IMR-90 (cell line): ENCODE measurements around the gene RIPK1. TPM values are rescaled to one million over a fixed set of nuclear protein-coding genes. Genes with fewer than 3 reads are reported as not detected.

Experiments used
- ATAC-seq: fragments of 200-7000 bp; cut with Tn5 transposase; 2 replicates; pipeline ENCODE4 v1.9.1; 2020; ENCODE audit warnings: low read depth, mild to moderate bottlenecking, moderate library complexity
- BruUV-seq: library from RNA; stranded (reverse); fragments of 400-500 nt; replicated peaks from 2 replicates; lab custom pipeline; 2021; lab: Mats Ljungman, UMichigan
- CTCF ChIA-PET: fragments of 300-600 bp; formaldehyde crosslinking; extraction: SDS; loops from one replicate; lab custom pipeline; 2021; ENCODE audit warnings: antibody characterized with exemption; lab: Yijun Ruan, JAX
- POLR2A ChIA-PET: fragments of 300-600 bp; sonication (Branson Sonifier 250); formaldehyde crosslinking; loops from one replicate; lab custom pipeline; 2022; ENCODE audit warnings: antibody characterized with exemption; ENCODE audit not compliant: unreplicated experiment; lab: Charles Lee
- DNase-seq: peaks from one replicate; pipeline ENCODE4 v3.0.0; 2013
- H2AFZ ChIP-seq: replicated peaks from 2 replicates; pipeline ENCODE3; 2013; ENCODE audit warnings: low read length, mild to moderate bottlenecking; ENCODE audit not compliant: poor library complexity
- H2AK5ac ChIP-seq: 2 replicates; pipeline ENCODE4 v1.6.1; 2013; ENCODE audit warnings: low read depth, low read length, inconsistent platforms
- H2AK9ac ChIP-seq: replicated peaks from 2 replicates; pipeline ENCODE3; 2013; ENCODE audit warnings: mild to moderate bottlenecking, low read depth, low read length, moderate library complexity; ENCODE audit not compliant: poor library complexity
- H2BK120ac ChIP-seq: 2 replicates; pipeline ENCODE4 v1.6.1; 2013; ENCODE audit warnings: low read depth, low read length, inconsistent platforms
- H2BK15ac ChIP-seq: 3 replicates; pipeline ENCODE4 v1.6.1; 2013; ENCODE audit warnings: low read depth, low read length, inconsistent platforms
- H2BK20ac ChIP-seq: 2 replicates; pipeline ENCODE4 v1.6.1; 2013; ENCODE audit warnings: low read depth, mild to moderate bottlenecking, inconsistent platforms, low read length, moderate library complexity
- H2BK5ac ChIP-seq: 2 replicates; pipeline ENCODE4 v1.6.1; 2013; ENCODE audit warnings: mild to moderate bottlenecking, low read depth, low read length, inconsistent platforms; ENCODE audit not compliant: poor library complexity, severe bottlenecking
- H3K14ac ChIP-seq: replicated peaks from 2 replicates; pipeline ENCODE4 v1.6.1; 2013; ENCODE audit warnings: low read depth, low read length, inconsistent platforms
- H3K18ac ChIP-seq: 2 replicates; pipeline ENCODE4 v1.6.1; 2013; ENCODE audit warnings: low read depth, low read length, control low read depth
- H3K23ac ChIP-seq: 2 replicates; pipeline ENCODE4 v1.6.1; 2013; ENCODE audit warnings: low read depth, low read length, inconsistent platforms
- H3K27ac ChIP-seq: 2 replicates; pipeline ENCODE4 v1.5.1; 2013; ENCODE audit warnings: mild to moderate bottlenecking, control low read depth, low read length; ENCODE audit not compliant: insufficient read depth
- H3K27me3 ChIP-seq: 2 replicates; pipeline ENCODE4 v1.6.1; 2013; ENCODE audit warnings: low read length; ENCODE audit not compliant: control insufficient read depth, insufficient read depth
- H3K36me3 ChIP-seq: 2 replicates; pipeline ENCODE4 v1.6.1; 2013; ENCODE audit warnings: low read length, mixed read lengths; ENCODE audit not compliant: control insufficient read depth, insufficient read depth
- H3K4ac ChIP-seq: 2 replicates; pipeline ENCODE4 v1.6.1; 2013; ENCODE audit warnings: low read depth, low read length, inconsistent platforms
- H3K4me1 ChIP-seq: 2 replicates; pipeline ENCODE4 v1.6.1; 2013; ENCODE audit warnings: low read length, mixed read lengths; ENCODE audit not compliant: control insufficient read depth, insufficient read depth
- H3K4me2 ChIP-seq: 2 replicates; pipeline ENCODE4 v1.6.1; 2013; ENCODE audit warnings: low read depth, mild to moderate bottlenecking, control low read depth, low read length, moderate library complexity
- H3K4me3 ChIP-seq: 2 replicates; pipeline ENCODE4 v1.5.1; 2013; ENCODE audit warnings: low read depth, mild to moderate bottlenecking, control low read depth, low read length, moderate library complexity; ENCODE audit not compliant: insufficient read depth
- H3K56ac ChIP-seq: 2 replicates; pipeline ENCODE4 v1.6.1; 2013; ENCODE audit warnings: low read length, inconsistent platforms; ENCODE audit not compliant: insufficient read depth; ENCODE audit errors: extremely low read depth
- H3K79me1 ChIP-seq, 2 experiments: 2 replicates each; pipeline ENCODE4 v1.6.1; 2013; ENCODE audit warnings: low read length in 2 of 2, inconsistent platforms in 1 of 2, low read depth in 1 of 2
- H3K9ac ChIP-seq: 2 replicates; pipeline ENCODE4 v1.6.1; 2013; ENCODE audit warnings: low read depth, low read length, control low read depth
- H3K9me1 ChIP-seq: 2 replicates; pipeline ENCODE4 v1.6.1; 2013; ENCODE audit warnings: low read length, inconsistent platforms; ENCODE audit not compliant: insufficient read depth
- H3K9me3 ChIP-seq: 2 replicates; pipeline ENCODE4 v1.6.1; 2013; ENCODE audit warnings: low read length; ENCODE audit not compliant: control insufficient read depth, insufficient read depth
- H4K20me1 ChIP-seq: 2 replicates; pipeline ENCODE4 v1.6.1; 2013; ENCODE audit warnings: low read length, inconsistent platforms; ENCODE audit not compliant: insufficient read depth
- H4K5ac ChIP-seq: 2 replicates; pipeline ENCODE4 v1.6.1; 2013; ENCODE audit warnings: mild to moderate bottlenecking, low read depth, low read length, control low read depth
- H4K8ac ChIP-seq, 2 experiments: 2 replicates each; pipeline ENCODE4 v1.6.1; 2013; ENCODE audit warnings: low read depth in 2 of 2, low read length in 2 of 2, control low read depth in 1 of 2, inconsistent platforms in 1 of 2
- H4K91ac ChIP-seq: 2 replicates; pipeline ENCODE4 v1.6.1; 2013; ENCODE audit warnings: low read depth, low read length, inconsistent platforms; ENCODE audit not compliant: insufficient read depth
- USF2 ChIP-seq: fragments of 150-350 bp; IDR thresholded peaks from 2 replicates; pipeline ENCODE4 v1.6.1; 2017; ENCODE audit warnings: mild to moderate bottlenecking, antibody characterized with exemption, low read length, low read depth
- WGBS, 2 experiments: methylation state at CpG; one replicate each; pipeline versions ENCODE4 v1.1.5 to v1.1.7; 2013; ENCODE audit warnings: missing lambda C conversion rate in 2 of 2; ENCODE audit not compliant: insufficient read length in 1 of 2; ENCODE audit errors: extremely low coverage in 2 of 2; 5-methylcytosine and 5-hydroxymethylcytosine counted together
- dilution Hi-C: fragments of 300-500 bp; cut with HindIII; formaldehyde crosslinking; loops from one replicate; pipeline ENCODE4 v1.14.3; 2018; ENCODE audit warnings: low sequenced_read_pairs; ENCODE audit not compliant: unreplicated experiment
- in situ Hi-C: fragments of 300-500 bp; cut with MboI; formaldehyde crosslinking; loops from 3 replicates; pipeline ENCODE4 v1.14.3; 2019; ENCODE audit warnings: low sequenced_read_pairs, inconsistent platforms, mixed read lengths
- intact Hi-C: fragments of 100-400 bp; cut with micrococcal nuclease; formaldehyde crosslinking; loops from 2 replicates; pipeline ENCODE4 v1.10.0; 2022
- polyA plus RNA-seq, 3 experiments: library from polyadenylated mRNA; depleted of rRNA; stranded (reverse); fragments of >200 nt; gene quantifications; 2 replicates each; pipeline ENCODE4 v1.2.3, GENCODE V29; 2012; ENCODE audit warnings: low replicate concordance in 1 of 3
- total RNA-seq: library from RNA; depleted of rRNA; stranded (reverse); fragments of >200 nt; gene quantifications from 2 replicates; pipeline ENCODE4 v1.2.3, GENCODE V29; 2012

Gene RIPK1
- total and polyA plus RNA-seq, 2 of the 4 experiments (the other 2 are of a cell fraction), result 12.6 to 25.6 TPM

GRCh38 chr6:3041147-3041546 lies 27.1 kb upstream of the RIPK1 start:
- CTCF ChIA-PET, result no interaction called here
- Histone ChIP-seq H3K4me1 (peaks cover 2% of the 10 kb centered on the region; the same call in 1 of the 2 replicates), H3K27me3 (peaks cover 14% of the 10 kb centered on the region), H3K4me2 (no peak overlapping the region), H3K36me3 (no peaks in the 10 kb centered on the region), H3K4ac (no peak overlapping the region), H3K14ac (no peak overlapping the region), H3K27ac (no peak overlapping the region), H2AK5ac (no peak overlapping the region), H2BK15ac (no peak overlapping the region), H4K8ac (no peak overlapping the region), H3K9me3 (no peaks in the 10 kb centered on the region), H3K4me3 (no peak overlapping the region), H3K18ac (no peak overlapping the region), H3K79me1 (no peaks in the 10 kb centered on the region), H2BK5ac (no peak overlapping the region), H3K23ac (no peak overlapping the region), H3K9me1 (no peaks in the 10 kb centered on the region), H2BK120ac (no peak overlapping the region), H4K91ac (no peak overlapping the region), H3K9ac (no peak overlapping the region), H4K20me1 (no peaks in the 10 kb centered on the region), H2BK20ac (no peak overlapping the region), H3K56ac (no peak overlapping the region), H2AFZ (no peak overlapping the region), H2AK9ac (no peak overlapping the region), H4K5ac (no peak overlapping the region)
- no peak for TF ChIP-seq USF2
- POLR2A ChIA-PET, result no interaction called here
- dilution Hi-C loops (no loop called here), intact Hi-C loops (no loop called here), in situ Hi-C loops (no loop called here)
- ATAC-seq, result no peak
- WGBS, 2 experiments, result 86% methylated on average over 2 of the region's 3 CpGs; no CpG with 5 or more reads in 1 of the 2 experiments
- no TSS peak for BruUV-seq
- DNase-seq, result no peak
